HL-60 (cell line): ENCODE results near the gene B2M.

ENCODE experiments used
- DNase-seq, 2 experiments: peaks; one replicate each; pipeline ENCODE4 v3.0.0-alpha.2; 2010 to 2020; ENCODE audit warnings: low read depth in 1 of 2, low spot score in 1 of 2
- H3K27ac ChIP-seq: fragments of 250-450 bp; sonication (Bioruptor Pico); replicated peaks from 2 replicates; pipeline ENCODE4 v1.5.1; 2020; ENCODE audit warnings: mild to moderate bottlenecking, moderate library complexity
- H3K27me3 ChIP-seq: fragments of 250-450 bp; sonication (Bioruptor Pico); 2 replicates; pipeline ENCODE4 v1.5.1; 2021; ENCODE audit warnings: mild to moderate bottlenecking, moderate library complexity; ENCODE audit not compliant: insufficient read depth, poor library complexity, severe bottlenecking
- H3K4me3 ChIP-seq: replicated peaks from 2 replicates; pipeline ENCODE4 v1.5.1; 2011; ENCODE audit warnings: mild to moderate bottlenecking, control low read depth, low read length; ENCODE audit not compliant: insufficient read depth
- CTCF ChIP-seq: IDR thresholded peaks from one replicate; pipeline ENCODE4 v1.5.1; 2011; ENCODE audit warnings: low read length, control low read depth, inconsistent platforms; ENCODE audit not compliant: insufficient read depth
- GABPA ChIP-seq: IDR thresholded peaks from 2 replicates; pipeline ENCODE4 v1.6.1; 2012; ENCODE audit warnings: low read depth
- POLR2AphosphoS5 ChIP-seq: IDR thresholded peaks from 2 replicates; pipeline ENCODE4 v1.6.1; 2012; ENCODE audit warnings: low read depth
- REST ChIP-seq: IDR thresholded peaks from 2 replicates; pipeline ENCODE4 v1.6.1; 2012; ENCODE audit warnings: low read depth; ENCODE audit not compliant: insufficient replicate concordance
- SPI1 ChIP-seq: IDR thresholded peaks from 2 replicates; pipeline ENCODE4 v1.6.1; 2012; ENCODE audit warnings: low read depth, mild to moderate bottlenecking, borderline replicate concordance

The B2M gene

GRCh38 chr15:44670087-44670950, 41.0 kb upstream of the B2M start:
- H3K4me3 ChIP-seq, result no peak overlapping the region
- H3K27me3 ChIP-seq, result no peaks in the 10 kb centered on the region
- no peak overlapping the region for H3K27ac ChIP-seq
- TF ChIP-seq POLR2AphosphoS5 (no peak), SPI1 (no peak), REST (no peak), CTCF (no peak), GABPA (no peak)
- DNase-seq, result no peak

GRCh38 chr15:44673639-44674038, 37.7 kb upstream of the B2M start:
- Histone ChIP-seq H3K27ac (no peak overlapping the region), H3K4me3 (no peak overlapping the region), H3K27me3 (no peaks in the 10 kb centered on the region)
- DNase-seq, result no peak
- no peak for TF ChIP-seq GABPA
- no peak for TF ChIP-seq REST
- no peak for TF ChIP-seq POLR2AphosphoS5
- no peak for TF ChIP-seq CTCF
- no peak for TF ChIP-seq SPI1

GRCh38 chr15:44675911-44676310, 35.4 kb upstream of the B2M start:
- Histone ChIP-seq H3K4me3 (no peak overlapping the region), H3K27me3 (no peaks in the 10 kb centered on the region), H3K27ac (no peak overlapping the region)
- no peak for TF ChIP-seq SPI1
- TF ChIP-seq GABPA, result no peak
- no peak for TF ChIP-seq REST
- no peak for TF ChIP-seq POLR2AphosphoS5
- no peak for TF ChIP-seq CTCF
- no peak for DNase-seq
